ENCODE measurements around the gene ADAM8. TPM values are rescaled to one million over a fixed set of nuclear protein-coding genes. Genes with fewer than 3 reads are reported as not detected.

The ADAM8 gene
- polyA plus RNA-seq, 1 experiment, result 0.77 TPM

DNA sequence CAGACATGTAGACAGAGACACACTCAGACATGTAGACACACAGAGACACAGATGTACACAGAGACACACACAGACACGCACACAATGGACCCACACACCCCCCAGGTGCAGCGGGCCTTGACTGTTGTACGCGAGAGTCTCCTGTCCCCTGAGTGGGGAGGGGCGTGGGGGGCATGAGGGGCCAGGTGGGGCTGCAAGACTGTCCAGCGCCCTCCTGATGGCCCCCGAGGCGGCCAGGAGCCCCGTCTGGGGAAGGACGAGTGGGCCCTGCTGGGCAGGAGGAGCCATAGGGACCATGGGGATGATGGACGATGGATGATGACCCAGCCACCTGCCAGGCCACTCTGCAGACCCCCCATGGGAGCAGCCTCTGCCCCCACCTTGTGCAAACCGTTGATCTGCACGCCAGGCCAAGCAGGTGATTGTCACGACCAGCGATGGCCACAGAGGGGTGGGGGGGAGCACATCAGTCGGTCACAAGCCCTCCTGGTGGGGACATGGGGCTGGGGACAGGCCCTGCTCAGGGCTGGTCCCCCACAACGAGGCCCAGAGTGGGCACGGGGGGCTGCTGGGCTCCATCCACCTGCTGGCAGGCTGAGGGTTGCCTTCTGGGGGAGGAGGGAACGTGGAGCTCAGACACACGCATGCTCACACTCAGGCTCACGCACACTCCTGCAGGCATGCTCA is 27.4 kb downstream of the ADAM8 start:
- TF ChIP-seq, protein P1, sequence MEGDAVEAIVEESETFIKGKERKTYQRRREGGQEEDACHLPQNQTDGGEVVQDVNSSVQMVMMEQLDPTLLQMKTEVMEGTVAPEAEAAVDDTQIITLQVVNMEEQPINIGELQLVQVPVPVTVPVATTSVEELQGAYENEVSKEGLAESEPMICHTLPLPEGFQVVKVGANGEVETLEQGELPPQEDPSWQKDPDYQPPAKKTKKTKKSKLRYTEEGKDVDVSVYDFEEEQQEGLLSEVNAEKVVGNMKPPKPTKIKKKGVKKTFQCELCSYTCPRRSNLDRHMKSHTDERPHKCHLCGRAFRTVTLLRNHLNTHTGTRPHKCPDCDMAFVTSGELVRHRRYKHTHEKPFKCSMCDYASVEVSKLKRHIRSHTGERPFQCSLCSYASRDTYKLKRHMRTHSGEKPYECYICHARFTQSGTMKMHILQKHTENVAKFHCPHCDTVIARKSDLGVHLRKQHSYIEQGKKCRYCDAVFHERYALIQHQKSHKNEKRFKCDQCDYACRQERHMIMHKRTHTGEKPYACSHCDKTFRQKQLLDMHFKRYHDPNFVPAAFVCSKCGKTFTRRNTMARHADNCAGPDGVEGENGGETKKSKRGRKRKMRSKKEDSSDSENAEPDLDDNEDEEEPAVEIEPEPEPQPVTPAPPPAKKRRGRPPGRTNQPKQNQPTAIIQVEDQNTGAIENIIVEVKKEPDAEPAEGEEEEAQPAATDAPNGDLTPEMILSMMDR (IDR thresholded peaks at IDR 0.05; ENCODE audit: insufficient read depth, low read depth, low read length), result no peak
- POLR2A ChIA-PET, result no interaction called here

DNA sequence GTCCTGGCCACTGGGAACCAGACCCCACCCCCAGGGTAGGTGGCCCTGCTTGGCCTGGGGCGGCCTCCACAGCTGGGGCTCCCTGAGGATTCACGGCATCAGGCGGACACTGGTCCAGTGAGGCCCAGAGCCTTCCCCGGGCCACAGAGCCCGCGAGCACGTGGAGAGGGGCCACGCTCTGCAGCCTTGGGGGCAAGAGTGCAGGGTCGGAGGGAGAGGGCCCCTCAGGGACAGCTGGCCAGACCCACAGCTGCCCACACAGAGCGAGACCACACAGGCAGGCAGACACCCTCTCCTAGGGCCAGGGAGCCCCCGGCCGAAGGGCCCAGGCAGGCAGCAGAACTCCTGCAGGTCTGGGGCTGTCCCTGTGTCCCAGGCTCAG is 28.3 kb downstream of the ADAM8 start:
- ChIA-PET POLR2A (no interaction called here), CTCF (interaction anchor here (0.6 kb wide), 1 partner anchor 9 kb away, joined by 3 read pairs; no protein-coding TSS in a partner anchor)
- TF ChIP-seq, protein P1 (IDR thresholded peaks at IDR 0.05; ENCODE audit: insufficient read depth, low read depth, low read length), result no peak
- no peaks in the 10 kb centered on the region for H3K36me3 ChIP-seq (ENCODE audit: control insufficient read depth, insufficient read depth, low read length)
- H3K27me3 ChIP-seq (ENCODE audit: control insufficient read depth, insufficient read depth, low read length), result peaks cover 9% of the 10 kb centered on the region
- DNase-seq (ENCODE audit: low read depth), result no peak
- H3K4me3 ChIP-seq (ENCODE audit: low read depth, low read length), result no peak overlapping the region

More for the DNA sequence above, 27.4 kb downstream of the ADAM8 start:
- DNase-seq (ENCODE audit: low read depth), result no peak
- Histone ChIP-seq H3K36me3 (ENCODE audit: control insufficient read depth, insufficient read depth, low read length) (no peaks in the 10 kb centered on the region), H3K4me3 (ENCODE audit: low read depth, low read length) (no peak overlapping the region), H3K27me3 (ENCODE audit: control insufficient read depth, insufficient read depth, low read length) (peaks cover 9% of the 10 kb centered on the region)
- CTCF ChIA-PET, result no interaction called here

GRCh38 chr10:133247681-133248333 is 28.9 kb downstream of the ADAM8 start:
- no peak overlapping the region for H3K4me3 ChIP-seq (ENCODE audit: low read depth, low read length)
- DNase-seq (ENCODE audit: low read depth), result no peak
- TF ChIP-seq, protein P1 (IDR thresholded peaks at IDR 0.05; ENCODE audit: insufficient read depth, low read depth, low read length), result no peak
- peaks cover 9% of the 10 kb centered on the region for H3K27me3 ChIP-seq (ENCODE audit: control insufficient read depth, insufficient read depth, low read length)
- ChIA-PET POLR2A (no interaction called here), CTCF (interaction anchor here (0.6 to 1.1 kb wide), 2 partner anchors 9 to 11 kb away, joined by 3 read pairs; no protein-coding TSS in a partner anchor)
- H3K36me3 ChIP-seq (ENCODE audit: control insufficient read depth, insufficient read depth, low read length), result no peaks in the 10 kb centered on the region

DNA sequence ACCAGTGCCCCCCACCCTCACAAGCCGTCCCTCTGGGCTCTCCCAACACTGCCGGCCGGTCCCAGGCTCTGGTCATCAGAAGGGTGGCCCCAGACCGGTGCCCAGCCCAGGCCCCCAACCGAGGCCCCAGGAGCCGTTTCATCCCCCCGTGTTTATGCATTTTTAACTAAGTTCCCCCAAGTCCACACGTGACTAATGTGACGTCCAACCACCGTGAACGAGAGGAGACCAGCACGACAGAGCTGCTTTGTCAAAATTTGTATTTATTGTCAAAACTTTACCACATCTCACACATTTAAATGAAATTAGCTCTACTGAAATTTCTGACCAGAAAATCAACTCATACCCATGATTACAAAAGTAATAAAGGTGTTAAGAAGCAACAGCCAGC is 30.4 kb downstream of the ADAM8 start:
- Histone ChIP-seq H3K27me3 (ENCODE audit: control insufficient read depth, insufficient read depth, low read length) (peaks cover 11% of the 10 kb centered on the region), H3K36me3 (ENCODE audit: control insufficient read depth, insufficient read depth, low read length) (no peaks in the 10 kb centered on the region), H3K4me3 (ENCODE audit: low read depth, low read length) (no peak overlapping the region)
- TF ChIP-seq, protein P1 (IDR thresholded peaks at IDR 0.05; ENCODE audit: insufficient read depth, low read depth, low read length), result no peak
- DNase-seq (ENCODE audit: low read depth), result no peak
- ChIA-PET CTCF (no interaction called here), POLR2A (no interaction called here)

GRCh38 chr10:133245439-133246235 is 31.0 kb downstream of the ADAM8 start:
- ChIA-PET CTCF (no interaction called here), POLR2A (no interaction called here)
- H3K4me3 ChIP-seq (ENCODE audit: low read depth, low read length), result no peak overlapping the region
- H3K36me3 ChIP-seq (ENCODE audit: control insufficient read depth, insufficient read depth, low read length), result no peaks in the 10 kb centered on the region
- TF ChIP-seq, protein P1 (IDR thresholded peaks at IDR 0.05; ENCODE audit: insufficient read depth, low read depth, low read length), result no peak
- DNase-seq (ENCODE audit: low read depth), result no peak
- H3K27me3 ChIP-seq (ENCODE audit: control insufficient read depth, insufficient read depth, low read length), result peaks cover 14% of the 10 kb centered on the region
